EH (cell line): ENCODE measurements around the gene NEURL2.

Experiments
- DNase-seq: peaks from one replicate; pipeline ENCODE4 v3.0.0-alpha.2; 2015; ENCODE audit warnings: low read depth

Gene NEURL2

DNA sequence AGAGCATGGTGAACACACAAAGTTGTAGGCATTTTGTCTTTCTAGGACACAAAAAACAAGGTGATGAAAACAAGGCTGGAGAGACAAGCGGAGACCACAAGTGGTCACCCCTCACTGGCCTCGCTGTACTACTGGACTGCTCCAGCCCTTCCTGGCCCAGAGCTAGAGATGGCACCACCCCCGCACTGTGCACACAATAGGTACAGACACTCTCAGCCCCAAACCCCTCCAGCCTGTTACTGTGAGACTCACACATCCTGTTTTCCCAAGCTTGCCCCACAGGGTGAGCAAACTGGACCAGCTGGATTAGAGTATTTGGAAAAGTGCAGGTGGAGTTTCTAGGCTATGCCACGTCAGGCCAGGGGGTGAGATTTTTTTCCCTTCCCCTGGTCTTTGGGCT lies 18.4 kb downstream of the NEURL2 start:
- no peak for DNase-seq

DNA sequence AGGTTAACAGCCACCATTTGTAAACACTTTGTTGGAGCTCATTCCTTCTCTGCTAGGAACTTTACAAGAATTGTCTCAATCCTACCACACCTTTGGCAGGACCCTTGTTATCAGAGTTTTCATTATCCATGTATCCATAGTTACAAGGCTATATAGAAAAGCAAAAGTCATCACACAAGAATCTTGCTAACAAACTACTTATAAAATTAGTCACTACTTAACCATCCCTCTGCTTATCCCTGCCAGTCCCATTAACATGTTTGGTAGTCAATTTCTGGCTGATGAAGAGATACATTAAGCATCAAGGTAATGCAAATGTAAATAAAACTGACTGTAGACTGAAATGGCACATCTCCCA lies 23.2 kb downstream of the NEURL2 start:
- DNase-seq, result peak; percentile 83

DNA sequence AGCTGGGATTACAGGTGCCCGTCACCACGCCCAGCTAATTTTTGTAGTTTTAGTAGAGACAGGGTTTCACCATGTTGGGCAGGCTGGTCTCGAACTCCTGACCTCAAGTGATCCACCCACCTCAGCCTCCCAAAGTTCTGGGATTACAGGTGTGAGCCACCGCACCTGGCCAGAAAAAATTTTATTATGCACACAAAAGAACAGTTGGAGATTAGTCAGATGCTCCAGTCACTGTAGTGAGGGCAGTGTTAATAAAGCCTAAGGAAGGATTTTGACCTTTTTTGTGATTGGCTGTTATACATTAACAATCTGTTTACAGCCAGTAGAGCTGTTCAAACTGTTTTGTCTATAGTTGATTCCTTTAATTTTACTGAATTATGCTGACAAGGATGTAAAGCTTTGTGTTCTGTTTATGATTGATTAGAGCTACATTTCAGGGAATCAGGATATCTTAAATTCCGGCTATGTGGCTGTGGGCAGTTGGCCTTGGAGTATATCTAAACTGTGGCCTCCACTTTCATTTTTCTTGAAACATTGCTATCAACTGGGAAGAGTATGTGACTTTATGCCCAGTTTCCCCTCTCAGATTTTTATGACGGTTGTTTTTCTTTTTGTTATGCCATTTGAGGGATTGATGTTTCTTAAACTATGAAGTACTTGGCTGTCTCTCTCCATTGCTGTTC lies 23.7 kb downstream of the NEURL2 start:
- DNase-seq, result no peak

DNA sequence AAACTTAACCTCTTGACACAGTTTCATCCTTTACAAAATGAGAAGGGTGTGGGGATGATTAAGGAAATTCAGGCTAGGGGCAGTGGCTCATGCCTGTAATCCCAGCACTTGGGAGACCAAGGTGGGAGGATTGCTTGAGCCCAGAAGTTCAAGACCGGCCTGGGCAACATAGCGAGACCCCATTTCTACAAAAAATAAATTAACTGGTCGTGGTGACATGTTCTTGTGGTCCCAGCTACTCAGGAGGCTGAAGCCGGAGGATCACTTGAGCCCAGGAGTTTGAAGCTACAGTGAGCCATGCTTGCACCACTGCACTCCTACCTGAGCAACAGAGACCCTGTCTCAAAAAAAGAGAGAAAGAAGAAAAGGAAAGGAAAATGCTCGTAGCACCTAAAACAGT lies 24.6 kb downstream of the NEURL2 start:
- no peak for DNase-seq

DNA sequence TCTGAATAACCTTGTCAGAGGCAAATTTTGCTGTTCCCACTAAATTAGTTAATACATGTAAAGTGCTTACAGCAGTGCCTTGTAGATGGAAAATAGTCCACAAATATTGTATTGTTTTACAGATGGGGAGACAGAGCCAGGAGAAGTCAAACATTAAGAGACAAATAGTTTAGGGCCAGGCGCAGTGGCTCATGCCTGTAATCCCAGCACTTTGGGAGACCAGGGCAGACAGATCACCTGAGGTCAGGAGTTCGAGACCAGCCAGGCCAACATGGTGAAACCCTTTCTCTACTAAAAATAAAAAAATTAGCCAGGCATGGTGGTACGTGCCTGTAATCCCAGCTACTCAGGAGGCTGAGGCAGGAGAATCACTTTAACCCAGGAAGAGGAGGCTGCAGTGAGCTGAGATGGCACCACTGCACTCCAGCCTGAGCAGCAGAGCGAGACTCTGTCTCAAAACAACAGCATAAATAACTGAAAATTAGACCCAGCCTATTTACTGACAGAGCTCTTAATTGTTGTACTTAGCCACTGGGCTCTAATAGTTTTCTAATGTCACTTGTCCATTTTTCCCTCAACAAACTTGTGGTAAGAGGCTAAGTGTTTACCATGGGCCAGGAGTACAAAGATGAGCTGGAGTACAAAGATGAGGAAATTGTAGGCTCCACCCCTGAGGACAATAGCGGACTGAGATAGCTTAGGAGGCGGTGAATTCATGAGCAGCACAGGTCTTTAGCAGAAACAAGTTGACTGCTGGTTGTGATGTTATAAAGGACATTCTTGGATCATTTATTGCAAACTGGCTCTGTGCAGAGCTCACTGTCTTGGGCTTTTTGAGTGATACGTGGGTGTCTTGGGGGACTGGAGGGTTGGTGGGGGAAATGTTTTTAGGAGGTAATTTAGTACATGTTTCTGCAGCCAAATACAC lies 27.2 kb downstream of the NEURL2 start:
- DNase-seq, result no peak

DNA sequence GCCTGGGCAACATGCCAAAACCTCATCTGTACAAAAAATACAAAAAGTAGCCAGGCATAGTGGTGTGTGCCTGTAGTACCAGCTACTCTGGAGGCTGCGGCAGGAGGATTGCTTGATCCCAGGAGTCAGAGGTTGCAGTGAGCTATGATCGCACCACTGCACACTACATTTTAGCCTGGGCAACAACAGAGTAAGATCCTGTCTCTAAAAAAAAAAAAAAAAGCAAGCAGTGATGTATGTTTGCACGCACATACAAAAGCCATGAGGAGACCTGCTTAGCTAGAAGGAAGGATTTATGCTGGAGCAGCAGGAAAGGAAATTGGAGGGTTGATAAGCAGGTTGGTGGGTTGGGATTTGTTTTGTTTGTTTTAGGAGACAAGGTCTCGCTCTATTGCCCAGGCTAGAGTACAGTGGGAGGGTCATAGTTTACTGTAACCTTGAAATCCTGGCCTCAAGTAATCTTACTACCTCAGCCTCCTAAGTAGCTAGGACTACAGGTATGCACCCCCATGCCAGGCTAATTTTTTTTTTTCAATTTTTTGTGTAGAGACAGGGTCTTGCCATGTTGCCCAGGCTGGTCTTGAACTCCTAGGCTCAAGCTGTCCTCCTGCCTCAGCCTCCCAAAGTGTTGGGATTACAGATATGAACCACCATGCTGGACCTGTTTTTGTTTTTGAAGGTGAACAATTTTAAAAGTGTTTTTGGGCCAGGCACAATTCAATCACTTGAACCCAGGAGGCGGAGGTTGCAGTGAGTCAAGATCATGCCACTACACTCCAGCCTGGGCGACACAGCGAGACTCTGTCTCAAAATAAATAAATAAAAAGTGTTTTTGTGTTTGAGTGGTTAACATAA lies 29.6 kb downstream of the NEURL2 start:
- DNase-seq, result peak; percentile 11

DNA sequence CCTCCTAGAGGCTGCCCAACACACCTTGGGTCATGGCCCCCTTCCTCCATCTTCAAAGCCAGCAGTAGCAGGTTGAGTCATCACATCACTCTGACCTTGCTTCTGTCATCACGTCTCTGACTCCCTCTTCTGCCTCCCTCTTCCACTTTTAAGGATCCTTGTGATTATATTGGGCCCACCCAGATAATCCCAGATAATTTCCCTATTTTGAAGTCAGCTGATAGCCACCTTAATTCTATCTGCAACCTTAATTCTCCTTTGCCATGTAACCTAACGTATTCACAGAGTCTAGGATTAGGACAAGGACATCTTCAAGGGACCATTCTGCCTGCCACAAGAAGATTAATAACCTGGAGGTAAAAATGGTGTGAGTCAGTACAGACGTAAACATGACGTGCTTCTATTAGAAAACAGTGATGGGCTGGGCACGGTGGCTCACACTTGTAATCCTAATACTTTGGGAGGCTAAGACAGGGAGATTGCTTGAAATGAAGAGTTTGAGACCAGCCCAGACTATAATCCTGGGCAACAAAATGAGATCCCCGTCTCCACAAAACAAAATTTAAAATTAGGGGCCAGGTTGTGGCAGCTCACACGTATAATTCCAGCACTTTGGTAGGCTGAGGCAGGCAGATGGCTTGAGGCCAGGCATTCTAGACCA lies 30.3 kb downstream of the NEURL2 start:
- no peak for DNase-seq

DNA sequence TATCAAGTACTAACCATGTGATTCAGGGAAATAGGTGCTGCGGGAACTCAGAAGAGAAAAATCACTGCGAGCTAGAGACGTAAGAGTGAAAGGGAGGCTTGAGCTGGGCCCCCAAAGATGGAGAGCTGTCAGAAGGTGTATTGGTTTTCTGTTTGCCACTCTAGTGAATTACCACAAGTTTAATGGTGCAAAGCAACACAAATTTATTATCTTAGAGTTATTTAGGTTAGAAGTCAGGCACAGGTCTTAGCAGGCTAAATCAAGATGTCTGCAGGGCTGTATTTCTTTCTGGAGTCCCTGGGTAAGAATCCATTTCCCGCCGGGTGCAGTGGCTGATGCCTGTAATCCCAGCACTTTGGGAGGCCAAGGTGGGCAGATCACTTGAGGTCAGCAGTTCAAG lies 31.1 kb downstream of the NEURL2 start:
- no peak for DNase-seq

DNA sequence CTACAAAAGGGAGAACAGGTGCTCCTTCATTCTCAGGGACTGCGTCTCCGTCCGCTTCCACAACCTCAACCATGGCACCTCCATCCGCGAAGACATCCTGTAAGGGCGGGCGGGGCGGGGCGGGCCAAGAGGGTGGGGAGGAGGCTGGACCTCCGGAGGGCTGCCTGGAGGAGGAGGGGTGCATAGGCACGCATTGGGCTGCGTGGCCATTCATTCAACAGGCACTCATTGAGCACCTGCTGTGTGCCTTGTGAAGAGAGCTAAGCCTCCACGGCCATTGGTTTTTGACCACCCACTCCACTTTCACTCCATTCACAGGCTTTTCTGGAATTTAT lies 33.2 kb downstream of the NEURL2 start:
- DNase-seq, result no peak

DNA sequence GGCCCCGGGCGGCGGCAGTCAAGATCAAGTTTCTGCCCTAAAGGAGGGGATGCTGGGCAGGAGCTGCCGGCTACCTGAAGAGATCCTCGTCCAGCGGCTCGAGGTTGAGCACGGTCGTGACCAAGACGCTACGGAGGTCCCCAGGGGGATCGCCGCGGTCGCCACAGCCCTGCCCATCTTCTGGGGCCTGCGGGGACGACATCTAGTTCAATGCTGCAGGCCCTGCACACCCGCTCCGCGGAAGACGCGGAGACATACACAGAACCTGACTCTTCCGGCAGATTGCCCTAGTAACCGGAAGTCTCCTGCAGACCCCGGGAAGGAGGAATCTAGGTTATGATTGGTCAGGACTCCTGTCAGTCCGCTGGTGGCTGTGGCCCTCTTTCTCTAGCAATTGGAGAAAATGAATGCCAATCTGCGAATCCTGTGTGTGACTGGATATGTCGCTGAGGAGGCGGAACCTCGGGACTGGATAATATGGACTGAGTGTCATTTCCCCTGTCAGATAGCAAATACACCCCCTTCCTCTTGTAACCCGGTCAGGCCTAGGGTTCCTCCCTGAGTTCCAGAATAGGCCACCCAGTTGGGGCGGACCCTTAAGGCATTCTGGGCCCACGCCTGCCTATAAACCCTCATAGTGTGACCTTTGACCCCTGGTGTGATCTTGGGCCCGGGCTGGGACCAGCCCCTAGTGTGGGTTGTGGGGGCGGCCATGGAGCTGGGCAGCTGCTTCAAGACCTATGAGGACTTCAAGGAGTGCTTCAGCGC lies 33.7 kb downstream of the NEURL2 start, which contains the start of the genes ACOT8 and ZSWIM3:
Gene ACOT8, minus strand, starts transcription at position 279 of the 768 bp plus-strand sequence. Its CDS starts 77 bp downstream, at position 202.
Gene ZSWIM3, plus strand, starts transcription at position 501 of the 768 bp plus-strand sequence. Its CDS starts 212 bp downstream, at position 713.
- peak; percentile 100 for DNase-seq

DNA sequence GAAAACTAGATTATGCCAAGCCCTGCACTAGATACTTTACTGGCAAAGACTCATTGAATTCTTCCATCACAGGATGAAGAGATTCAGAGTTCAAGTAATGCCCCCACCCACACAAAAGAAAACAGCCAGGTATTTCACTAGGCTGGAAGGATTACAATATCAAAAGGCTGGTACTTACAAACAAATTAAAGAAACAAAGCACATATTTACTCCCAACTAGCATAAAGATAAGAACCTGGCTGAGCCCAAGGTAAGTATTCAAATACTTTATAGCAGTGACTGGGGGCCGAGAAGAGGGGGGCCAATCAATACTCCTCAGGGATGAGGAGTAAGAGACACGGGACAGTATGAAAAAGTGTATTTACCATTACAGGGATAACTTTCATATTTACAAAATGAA lies 37.5 kb downstream of the NEURL2 start:
- no peak for DNase-seq

DNA sequence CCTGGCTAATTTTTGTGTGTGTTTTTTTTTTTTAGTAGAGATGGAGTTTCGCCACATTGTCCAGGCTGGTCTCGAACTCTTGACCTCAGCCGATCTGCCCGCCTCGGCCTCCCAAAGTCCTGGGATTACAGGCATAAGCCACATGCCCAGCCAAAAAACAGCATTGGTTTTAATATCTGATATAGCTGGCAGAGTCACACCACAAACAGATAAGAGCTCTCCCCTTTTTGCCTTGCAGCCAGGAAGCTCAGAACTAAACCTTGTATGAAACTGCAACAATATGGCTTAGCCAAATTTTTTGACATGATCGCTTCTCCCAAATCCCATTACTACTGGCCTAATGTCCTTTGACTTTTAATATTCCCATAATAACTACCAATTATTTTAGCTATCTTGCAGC lies 38.7 kb downstream of the NEURL2 start:
- no peak for DNase-seq

DNA sequence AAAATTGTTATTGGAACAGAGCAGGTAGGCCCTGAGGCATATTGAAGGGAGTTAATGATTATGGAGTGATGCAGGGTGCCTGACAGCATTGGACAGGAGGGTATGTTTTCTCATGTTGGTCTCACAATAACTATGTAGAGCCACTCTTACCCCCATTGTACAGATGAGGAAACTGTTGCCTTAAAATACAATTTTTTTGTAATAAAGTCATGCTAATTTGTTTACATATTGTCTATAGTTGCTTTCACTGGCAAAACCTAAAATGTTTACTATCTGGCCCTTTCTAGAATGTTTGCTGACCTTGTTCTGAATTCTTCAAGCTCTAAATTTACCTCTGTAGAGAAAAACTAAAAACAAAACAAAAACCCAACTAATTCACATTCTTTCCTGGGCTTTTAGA lies 39.5 kb downstream of the NEURL2 start:
- DNase-seq, result no peak

DNA sequence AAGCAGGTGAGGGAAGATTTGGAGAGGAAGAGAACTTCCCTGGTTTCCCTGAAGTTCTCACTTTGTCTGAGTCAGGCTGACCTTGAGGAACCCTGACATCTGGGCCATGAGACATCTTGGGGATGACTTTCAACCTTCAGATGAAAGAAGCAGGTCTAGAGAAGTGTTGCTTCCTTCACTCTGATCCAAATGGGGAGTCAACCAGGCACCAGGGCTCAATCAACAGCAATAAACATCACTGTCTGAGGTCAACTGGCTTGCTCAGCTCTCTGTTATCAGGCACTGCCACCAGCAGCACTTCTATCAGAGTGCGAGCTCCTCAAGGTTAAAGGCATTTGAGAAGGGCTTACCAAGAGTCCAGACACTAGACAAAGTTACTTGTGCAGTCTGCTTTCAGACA lies 40.1 kb downstream of the NEURL2 start:
- no peak for DNase-seq

DNA sequence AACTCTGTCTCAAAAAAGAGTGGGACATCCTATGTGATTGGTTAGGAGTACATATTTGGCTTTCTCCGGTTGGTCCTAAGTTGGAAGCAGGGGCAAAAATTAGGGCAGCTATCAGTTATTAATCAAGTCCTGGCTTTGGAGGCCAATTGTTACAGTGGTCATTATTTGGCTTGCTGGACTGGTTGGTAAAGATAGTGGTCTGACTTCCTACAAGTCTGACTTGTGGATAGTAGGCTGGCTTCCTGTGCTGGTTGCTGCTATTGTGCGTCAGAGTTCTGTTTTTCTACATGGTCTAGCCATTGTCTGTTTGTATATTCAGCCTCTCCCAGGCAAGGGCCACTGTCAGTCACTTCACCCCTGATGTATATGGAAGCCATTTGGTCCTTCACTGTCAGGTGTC lies 40.8 kb downstream of the NEURL2 start:
- no peak for DNase-seq

DNA sequence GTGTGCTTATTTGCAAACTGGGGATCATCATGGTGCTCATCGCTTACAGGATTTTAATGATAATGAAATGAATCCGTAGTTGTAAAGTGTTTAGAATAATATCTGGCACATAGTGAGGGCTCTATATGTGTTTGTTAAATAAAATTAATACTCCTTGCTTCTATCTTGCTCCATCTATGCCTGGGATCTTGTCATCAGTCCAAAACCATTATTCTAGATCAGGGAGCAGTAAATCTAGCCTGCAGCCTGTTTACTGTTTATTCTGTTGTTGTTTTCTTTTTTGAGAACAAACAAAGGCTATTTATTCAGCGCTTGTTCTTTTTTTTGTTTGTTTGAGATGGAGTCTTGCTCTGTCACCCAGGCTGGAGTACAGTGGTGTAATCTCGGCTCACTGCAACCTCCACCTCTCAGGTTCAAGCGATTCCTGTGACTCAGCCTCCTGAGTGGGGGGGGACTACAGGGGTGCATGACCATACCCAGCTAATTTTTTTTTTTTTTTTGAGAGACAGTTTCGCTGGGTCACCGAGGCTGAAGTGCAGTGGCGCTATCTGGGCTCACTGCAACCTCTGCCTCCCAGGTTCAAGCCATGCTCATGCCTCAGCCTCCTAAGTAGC lies 41.9 kb downstream of the NEURL2 start:
- no peak for DNase-seq

DNA sequence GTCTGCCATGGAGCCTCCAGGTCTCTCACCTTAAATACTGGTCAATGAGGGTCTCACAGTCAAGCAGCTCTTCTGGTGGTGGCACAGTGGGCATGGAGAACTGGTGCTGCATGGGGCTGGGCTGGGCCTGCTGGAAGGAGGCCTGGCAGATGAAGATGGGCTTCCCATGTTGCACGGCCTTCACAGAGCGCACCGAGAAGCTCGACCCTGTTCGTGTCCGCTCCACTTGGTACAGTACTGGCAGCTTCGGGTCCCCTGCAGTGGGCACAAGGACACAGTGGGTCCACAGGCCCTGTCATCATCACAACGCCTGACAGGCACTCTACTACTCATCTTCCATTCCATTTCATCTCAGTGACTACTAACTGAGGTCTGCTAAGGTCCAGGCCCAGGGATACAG lies 42.6 kb downstream of the NEURL2 start:
- no peak for DNase-seq

DNA sequence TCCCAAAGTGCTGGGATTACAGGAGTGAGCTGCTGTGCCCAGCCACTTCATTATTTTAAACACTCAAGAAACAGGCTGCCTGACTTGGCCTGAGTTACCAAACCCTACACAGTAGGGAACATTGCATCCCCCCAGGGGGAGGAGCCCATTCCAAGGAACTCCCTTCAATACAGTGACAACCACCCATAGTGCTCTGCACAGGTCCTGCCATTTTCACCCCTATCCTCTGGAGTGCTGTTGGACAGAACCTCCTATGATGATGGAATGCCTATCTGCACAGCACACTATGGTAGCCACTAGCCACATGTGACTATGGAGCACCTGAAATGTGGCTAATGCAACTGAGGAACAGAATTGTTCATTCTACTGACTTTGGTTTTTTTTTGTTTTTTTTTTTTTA lies 45.6 kb downstream of the NEURL2 start:
- DNase-seq, result no peak

DNA sequence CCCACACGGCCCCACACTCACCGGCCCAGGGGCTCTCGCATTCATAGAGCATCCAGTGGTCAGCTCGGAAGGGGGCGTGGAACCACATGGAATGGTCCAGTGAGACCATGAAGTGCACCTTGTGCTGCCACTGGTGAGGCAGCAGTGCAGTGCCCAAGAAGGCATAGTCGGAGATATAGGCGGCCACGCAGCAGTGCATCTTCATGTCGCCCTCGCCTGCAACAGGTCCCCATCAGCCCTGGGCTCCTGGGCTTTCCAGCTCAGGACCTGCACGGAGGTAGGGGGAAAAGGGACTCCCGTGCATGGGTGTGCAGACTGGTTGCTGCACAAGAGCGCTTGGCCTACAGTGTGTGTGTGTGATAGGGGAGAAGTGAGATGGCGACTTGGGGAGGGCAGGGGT lies 47.5 kb downstream of the NEURL2 start:
- DNase-seq, result no peak

DNA sequence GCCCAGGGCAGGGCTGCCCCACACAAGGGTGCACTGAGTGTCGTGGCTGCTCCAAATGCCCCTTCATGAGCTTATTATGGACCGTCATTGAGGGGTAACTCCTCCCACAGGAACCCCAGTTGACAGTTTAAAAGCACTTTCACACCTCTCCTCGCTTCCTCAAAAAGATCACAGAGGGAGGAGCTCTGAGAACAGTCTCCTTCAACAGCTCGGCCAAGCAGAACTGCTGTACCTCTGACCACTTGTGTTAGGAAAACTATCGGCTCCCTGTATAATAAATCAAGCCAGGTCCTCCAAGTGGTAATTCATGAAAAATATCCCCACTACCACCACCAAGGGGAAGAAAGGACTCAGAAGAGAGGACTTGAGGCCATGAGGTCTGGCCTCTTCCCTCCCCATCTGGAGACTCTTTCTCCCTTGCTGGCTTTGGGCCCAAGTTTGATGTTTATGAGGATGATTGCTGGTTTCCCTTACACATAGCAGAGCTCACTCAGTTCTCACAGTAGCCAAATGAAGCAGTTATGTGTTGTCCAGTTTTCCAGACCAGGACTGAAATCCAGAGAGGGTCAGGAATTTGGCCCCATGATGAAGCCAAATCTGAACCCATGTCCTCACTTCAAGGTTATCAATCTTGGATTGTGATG lies 48.7 kb downstream of the NEURL2 start:
- DNase-seq, result peak; percentile 75
